GM18505 (cell line): Measurements from ENCODE around the gene CEL.

Experiments used
- ATAC-seq: cut with Tn5 transposase; IDR thresholded peaks from one replicate; pipeline ENCODE4 v1.9.1; 2021; ENCODE audit not compliant: unreplicated experiment
- POLR2A ChIP-seq: IDR thresholded peaks from 4 replicates; pipeline ENCODE4 v1.6.1; 2011; ENCODE audit warnings: borderline replicate concordance; ENCODE audit not compliant: insufficient read depth, insufficient read length; ENCODE audit errors: extremely low read depth

CEL gene

GRCh38 chr9:133120501-133121197, 58.9 kb downstream of the CEL start:
- peak; percentile 50 for TF ChIP-seq POLR2A
- no peak for ATAC-seq
